Hepatic stellate cell (primary cell): ENCODE data around the gene KLF7.

Source experiments
- DNase-seq: peaks from one replicate; pipeline ENCODE4 v3.0.0; 2011; ENCODE audit warnings: low spot score

Gene KLF7

DNA sequence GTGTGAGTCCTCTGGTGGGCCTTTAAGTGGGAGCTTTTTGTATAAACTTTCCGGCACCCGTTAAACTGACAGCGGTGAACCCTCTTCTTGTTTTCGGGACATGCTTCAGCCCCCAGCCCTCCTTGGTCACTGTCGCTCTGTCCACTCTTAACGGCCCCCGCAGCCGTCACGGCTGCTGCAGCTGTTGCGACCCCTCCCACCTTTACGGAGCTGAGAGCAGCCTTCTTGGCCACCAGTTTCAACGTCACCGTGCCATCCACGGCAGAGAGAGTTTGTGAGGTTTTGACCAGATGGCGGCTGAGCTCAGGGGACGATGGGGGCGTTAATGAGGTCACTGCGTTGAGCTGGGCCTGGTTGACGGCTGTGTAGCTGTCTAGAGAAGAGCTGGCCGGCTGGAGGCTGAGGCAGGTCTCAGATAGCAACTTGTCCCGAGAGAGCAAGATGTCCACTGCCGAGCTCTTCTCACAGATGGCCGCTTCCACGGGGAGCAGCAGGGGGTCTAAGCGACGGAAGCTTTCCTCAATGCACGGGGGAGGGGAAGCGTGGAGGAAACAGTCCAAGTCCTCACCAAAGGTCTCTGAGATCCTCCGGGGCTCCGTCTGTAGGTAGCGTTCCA, 41.9 kb downstream of the KLF7 start:
- DNase-seq, result no peak

GRCh38 chr2:207123335-207123744, 42.4 kb downstream of the KLF7 start:
- DNase-seq, result no peak

DNA sequence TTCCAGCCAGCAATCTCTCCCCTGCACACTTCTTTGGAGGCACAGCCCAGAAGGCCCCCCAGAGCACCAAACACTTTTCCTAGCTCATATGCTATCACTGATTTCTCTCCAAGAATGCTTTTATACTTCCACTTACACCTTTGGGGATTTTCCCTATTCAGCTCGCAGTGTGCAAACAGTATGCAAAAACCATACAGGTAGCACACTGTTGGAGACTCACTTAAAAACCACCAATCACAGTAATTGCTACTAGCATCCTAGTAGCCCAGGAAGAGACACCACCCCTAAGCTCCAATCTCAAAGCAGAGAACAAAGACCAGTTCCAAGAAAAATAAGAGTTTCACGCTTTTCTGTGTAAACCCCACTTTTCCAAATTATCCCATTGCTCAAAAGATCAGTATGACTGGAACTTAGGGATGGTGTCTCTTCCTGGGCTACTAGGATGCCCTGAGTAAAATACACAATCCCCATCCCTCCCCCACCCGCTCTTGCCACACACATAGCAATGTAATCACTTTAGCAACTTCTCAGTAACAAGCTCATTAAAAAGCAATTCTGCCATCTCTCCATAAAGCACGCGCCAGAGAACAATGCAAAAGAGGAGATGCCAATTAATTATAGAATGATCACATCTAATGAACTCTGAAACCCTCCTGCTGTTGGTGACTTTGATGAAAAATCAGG, 43.0 kb downstream of the KLF7 start:
- no peak for DNase-seq

GRCh38 chr2:207121784-207122183, 44.0 kb downstream of the KLF7 start:
- peak; percentile 66 for DNase-seq

DNA sequence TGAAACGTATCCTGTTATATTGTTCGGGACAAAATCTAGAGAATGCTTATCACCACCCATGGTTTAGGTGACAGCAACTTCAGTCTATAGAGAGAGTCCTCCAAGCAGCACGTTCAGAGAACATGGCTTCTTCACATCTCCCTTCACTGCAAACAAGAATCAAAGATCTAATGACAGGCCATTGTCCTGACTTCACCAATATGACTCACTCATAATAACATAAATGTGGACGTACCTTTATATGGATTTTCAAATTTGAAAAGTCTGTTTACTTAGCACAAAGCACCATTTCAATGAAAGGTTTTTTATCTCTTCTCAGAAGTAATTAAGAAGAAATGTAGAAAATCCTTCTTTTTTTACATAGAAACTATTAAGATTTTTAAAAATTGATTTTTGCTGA, 46.7 kb downstream of the KLF7 start:
- DNase-seq, result no peak

- no peak for DNase-seq
Observed at GRCh38 chr2:207117668-207118067, 48.1 kb downstream of the KLF7 start.

- DNase-seq, result peak; percentile 41
Observed at GRCh38 chr2:207115715-207116364, 49.9 kb downstream of the KLF7 start.

- no peak for DNase-seq
Observed at GRCh38 chr2:207113414-207113813, 52.3 kb downstream of the KLF7 start.

DNA sequence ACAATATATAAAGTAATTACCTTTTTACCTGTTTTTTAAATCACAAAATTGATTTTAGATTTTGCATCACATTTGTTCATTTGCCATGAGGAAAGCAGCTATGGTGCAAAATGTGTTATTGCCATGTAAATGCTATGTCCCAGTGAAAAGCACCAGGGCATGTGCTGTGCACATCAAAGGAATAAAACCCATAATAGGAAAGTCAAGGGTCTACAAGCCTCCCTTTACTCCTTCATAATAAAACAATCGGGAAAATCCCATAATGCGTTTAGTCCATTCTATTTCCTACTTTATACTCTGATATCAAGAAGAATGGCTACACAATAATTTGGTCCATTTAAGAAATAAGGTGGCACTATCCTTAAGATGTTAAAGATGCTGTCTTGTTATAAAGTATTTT, 53.0 kb downstream of the KLF7 start:
- no peak for DNase-seq

DNA sequence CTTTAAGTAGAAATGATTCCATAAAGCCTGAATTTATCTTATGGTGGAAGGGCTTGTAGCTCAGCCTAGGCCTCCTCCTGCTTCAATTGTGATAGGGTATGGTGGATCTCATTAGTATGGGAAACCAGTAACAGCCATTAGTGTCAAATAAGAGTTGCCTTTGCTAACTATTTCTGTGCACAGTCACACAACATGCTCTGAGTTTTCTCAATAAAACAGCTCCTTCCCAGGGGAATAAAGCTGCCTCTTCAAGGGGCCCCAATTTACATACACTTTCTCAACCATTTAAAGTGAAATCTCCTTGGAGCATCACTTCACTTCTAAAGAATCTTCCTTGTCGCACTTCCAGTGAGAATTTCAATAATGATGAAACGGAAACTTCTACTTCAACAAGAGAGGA, 53.4 kb downstream of the KLF7 start:
- DNase-seq, result no peak

GRCh38 chr2:207111757-207112156, 54.0 kb downstream of the KLF7 start:
- DNase-seq, result no peak

DNA sequence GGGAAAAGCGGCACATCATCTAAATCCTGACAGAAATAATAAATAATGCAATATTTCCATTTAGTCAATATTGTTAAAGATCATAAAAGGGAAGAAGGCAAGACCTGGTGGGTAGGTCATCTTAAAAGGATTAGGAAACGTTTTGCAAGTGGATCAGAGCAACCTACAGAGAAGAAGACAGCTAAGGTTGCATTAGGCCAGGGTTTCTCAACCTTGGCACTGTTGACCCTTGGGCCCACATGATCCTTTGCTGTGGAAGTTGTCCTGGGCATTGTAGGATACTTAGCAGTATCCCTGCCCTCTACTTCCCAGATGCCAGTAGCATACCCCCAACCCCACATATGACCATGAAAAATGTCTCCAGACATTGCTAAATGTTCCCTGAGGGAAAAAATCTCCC, 55.0 kb downstream of the KLF7 start:
- no peak for DNase-seq

DNA sequence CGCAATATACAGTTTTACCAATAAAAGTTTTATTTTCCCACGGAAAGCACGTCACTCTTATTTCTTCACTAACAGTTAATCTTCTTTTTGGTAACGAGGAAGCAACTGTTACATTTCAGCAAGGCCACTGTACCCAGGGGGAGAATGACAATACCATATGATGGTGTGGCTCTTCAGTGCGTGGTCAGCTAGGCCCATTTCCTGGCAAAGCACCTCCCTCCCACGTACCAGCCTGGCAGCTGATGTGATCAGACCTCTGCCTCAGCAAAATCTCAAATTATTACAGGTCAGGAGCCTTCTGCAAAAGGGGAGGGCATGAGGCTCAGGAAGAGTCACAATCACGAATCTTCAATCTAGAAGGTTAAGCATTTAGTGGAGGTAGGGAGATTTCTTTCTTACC, 55.4 kb downstream of the KLF7 start:
- no peak for DNase-seq

GRCh38 chr2:207109768-207110167, 56.0 kb downstream of the KLF7 start:
- no peak for DNase-seq

DNA sequence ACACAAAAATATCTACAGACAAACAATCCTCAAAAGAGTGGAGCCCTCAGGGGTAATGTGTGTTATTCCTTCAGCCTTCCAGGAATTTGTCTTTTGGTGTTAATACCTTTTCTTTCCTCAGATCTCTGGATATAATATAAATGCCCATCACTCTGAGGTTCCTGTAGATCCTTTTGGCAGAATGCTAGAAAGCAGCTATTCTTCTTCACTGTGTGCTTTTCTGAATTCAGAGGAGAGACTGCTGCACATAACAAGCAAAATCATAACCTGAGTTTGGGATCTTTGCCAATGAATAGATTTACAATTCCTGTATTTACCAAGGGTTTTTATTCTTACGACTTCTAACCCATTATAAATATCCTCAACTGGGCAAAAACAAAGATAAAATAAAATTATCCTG, 57.3 kb downstream of the KLF7 start:
- no peak for DNase-seq

- DNase-seq, result no peak
Observed at GRCh38 chr2:207107551-207107950, 58.2 kb downstream of the KLF7 start.

DNA sequence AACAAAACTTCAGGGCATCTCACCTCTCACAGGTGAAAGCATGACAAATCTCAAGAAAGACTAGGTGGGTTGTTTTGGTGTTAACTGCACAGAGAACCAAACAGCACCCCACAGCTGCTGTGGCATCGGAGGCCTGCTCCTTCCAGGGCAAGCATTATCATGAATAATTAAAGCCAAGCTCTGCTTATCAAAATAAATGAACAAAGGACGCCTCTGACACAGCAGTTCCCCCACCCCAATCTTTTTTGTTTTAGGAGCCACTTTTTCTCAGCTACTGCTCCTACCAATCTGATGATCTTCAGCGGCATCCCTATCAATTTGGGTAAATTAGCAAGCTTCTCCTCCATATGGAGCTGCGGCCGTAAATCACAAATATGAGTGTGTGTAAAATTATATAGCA, 58.6 kb downstream of the KLF7 start:
- DNase-seq, result no peak

DNA sequence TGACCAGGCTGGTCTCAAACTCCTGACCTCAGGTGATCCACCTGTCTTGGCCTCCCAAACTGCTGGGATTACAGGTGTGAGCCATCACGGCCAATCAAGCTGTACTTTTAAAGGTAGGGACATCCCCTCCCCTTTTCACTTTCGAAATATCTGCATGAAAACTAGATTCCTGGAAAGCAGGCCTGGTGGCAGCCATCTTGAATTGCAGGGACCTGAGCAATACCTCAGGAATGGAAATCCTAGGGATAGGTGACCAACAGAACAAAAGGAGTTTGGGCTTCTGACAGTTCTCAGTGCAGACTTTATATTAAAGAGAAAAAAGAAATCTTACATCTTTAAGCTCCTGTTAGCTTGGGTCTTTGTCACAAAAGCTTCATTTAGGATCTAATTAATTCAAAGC, 62.6 kb downstream of the KLF7 start:
- DNase-seq, result no peak

GRCh38 chr2:207101984-207102383, 63.8 kb downstream of the KLF7 start:
- no peak for DNase-seq

DNA sequence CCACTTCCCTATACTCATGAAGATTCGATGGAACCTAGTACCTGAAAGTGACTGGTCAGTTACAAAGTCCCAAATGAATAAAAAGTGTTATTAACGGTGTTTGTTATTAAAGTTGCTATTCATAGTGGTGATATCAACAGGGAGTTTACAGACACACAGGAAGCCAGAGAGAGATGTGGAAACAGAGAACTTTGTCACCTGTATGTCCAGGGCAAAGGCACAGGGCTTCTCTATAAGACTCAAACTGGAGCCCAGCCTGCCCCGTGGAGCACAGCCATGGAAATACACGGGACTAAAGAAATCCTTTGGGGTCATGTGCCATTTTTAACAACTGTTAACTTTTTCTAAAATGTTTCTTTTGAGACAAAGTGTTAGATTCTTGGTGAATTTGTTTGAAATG, 68.5 kb downstream of the KLF7 start:
- DNase-seq, result no peak

- no peak for DNase-seq
Observed at GRCh38 chr2:207095963-207096362, 69.8 kb downstream of the KLF7 start.

DNA sequence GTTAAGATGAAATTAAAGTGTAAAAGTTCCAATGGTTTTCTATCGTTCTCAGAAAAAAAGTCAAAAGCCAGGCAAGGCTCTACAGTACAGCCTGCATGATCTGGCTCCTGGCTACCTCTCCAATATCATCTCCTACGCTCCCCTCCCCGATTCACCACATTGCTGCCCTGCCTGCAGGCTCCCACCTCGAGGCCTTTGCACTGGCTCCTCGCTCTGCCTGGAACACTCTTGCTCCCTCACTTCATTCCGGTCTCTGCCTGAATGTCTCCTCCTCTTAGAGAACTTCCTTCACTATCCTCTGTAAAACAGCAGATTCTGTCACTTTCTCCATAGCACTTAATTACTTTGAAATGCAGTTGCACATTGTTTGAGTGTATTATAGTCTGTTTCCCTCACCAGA, 72.5 kb downstream of the KLF7 start:
- no peak for DNase-seq

GRCh38 chr2:207092818-207093217, 72.9 kb downstream of the KLF7 start:
- DNase-seq, result no peak

- no peak for DNase-seq
Observed at GRCh38 chr2:207091928-207092327, 73.8 kb downstream of the KLF7 start.
